ENCODE data around the gene RBPMS2. TPM values are rescaled to one million over a fixed set of nuclear protein-coding genes. Genes with fewer than 3 reads are reported as not detected.

Gene RBPMS2
- polyA plus RNA-seq, 1 donor (not counting 4 experiments of a cell fraction or from before 2014, with no cell fraction given), result not detected

GRCh38 chr15:64720188-64720587 lies 55.2 kb downstream of the RBPMS2 start:
- H3K4me2 ChIP-seq (ENCODE audit: control insufficient read depth, extremely low read depth, insufficient read depth, low read depth, low read length), result no peak overlapping the region
- no peaks in the 10 kb centered on the region for H3K9me1 ChIP-seq (ENCODE audit: control insufficient read depth, extremely low read depth, insufficient read depth, low read length)
- H4K20me1 ChIP-seq (ENCODE audit: control insufficient read depth, extremely low read depth, insufficient read depth, low read length), result no peaks in the 10 kb centered on the region
- no peaks in the 10 kb centered on the region for H3K4me1 ChIP-seq (ENCODE audit: control insufficient read depth, extremely low read depth, insufficient read depth, low read length)
- FAIRE-seq (no peak), DNase-seq (ENCODE audit: low read depth, low spot score) (no peak)
- no peak overlapping the region for H3K27ac ChIP-seq (ENCODE audit: control insufficient read depth, insufficient read depth, low read length)
- no peak overlapping the region for H2AFZ ChIP-seq (ENCODE audit: control insufficient read depth, low read length)
- H3K36me3 ChIP-seq (ENCODE audit: control insufficient read depth in 2 of 2, extremely low read depth in 1 of 2, insufficient read depth in 2 of 2, low read length in 2 of 2), result no peaks in the 10 kb centered on the region
- no peak overlapping the region for H3K4me3 ChIP-seq (ENCODE audit: control insufficient read depth in 2 of 3, extremely low read depth in 1 of 3, insufficient read depth in 2 of 3, low read depth in 1 of 3, low read length in 3 of 3)
- no peaks in the 10 kb centered on the region for H3K79me2 ChIP-seq (ENCODE audit: control insufficient read depth, insufficient read depth, low read length)
- H3K9me3 ChIP-seq (ENCODE audit: control insufficient read depth, low read depth, low read length), result no peaks in the 10 kb centered on the region
- dilution Hi-C loops (cut with MboI; ENCODE audit: extremely low pct_ligation_motif_present, low sequenced_read_pairs), result no loop called here
- no peak overlapping the region for H3K9ac ChIP-seq (ENCODE audit: control insufficient read depth, extremely low read depth, insufficient read depth, low read length)
- H3K27me3 ChIP-seq (ENCODE audit: control insufficient read depth, extremely low read depth, insufficient read depth, low read length), result no peaks in the 10 kb centered on the region
- TF ChIP-seq, protein P1, sequence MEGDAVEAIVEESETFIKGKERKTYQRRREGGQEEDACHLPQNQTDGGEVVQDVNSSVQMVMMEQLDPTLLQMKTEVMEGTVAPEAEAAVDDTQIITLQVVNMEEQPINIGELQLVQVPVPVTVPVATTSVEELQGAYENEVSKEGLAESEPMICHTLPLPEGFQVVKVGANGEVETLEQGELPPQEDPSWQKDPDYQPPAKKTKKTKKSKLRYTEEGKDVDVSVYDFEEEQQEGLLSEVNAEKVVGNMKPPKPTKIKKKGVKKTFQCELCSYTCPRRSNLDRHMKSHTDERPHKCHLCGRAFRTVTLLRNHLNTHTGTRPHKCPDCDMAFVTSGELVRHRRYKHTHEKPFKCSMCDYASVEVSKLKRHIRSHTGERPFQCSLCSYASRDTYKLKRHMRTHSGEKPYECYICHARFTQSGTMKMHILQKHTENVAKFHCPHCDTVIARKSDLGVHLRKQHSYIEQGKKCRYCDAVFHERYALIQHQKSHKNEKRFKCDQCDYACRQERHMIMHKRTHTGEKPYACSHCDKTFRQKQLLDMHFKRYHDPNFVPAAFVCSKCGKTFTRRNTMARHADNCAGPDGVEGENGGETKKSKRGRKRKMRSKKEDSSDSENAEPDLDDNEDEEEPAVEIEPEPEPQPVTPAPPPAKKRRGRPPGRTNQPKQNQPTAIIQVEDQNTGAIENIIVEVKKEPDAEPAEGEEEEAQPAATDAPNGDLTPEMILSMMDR (optimal IDR thresholded peaks at IDR 0.05 in 1 of 3, IDR thresholded peaks at IDR 0.05 in 1 of 3, conservative IDR thresholded peaks at IDR 0.05 in 1 of 3; ENCODE audit: extremely low read depth in 1 of 3, insufficient read depth in 2 of 3, low read length in 3 of 3), result no peak
- TF ChIP-seq EZH2 (IDR thresholded peaks at IDR 0.05; ENCODE audit: low read length), result no peak

GRCh38 chr15:64717735-64718495 lies 57.5 kb downstream of the RBPMS2 start:
- Histone ChIP-seq H3K79me2 (ENCODE audit: control insufficient read depth, insufficient read depth, low read length) (no peaks in the 10 kb centered on the region), H3K9ac (ENCODE audit: control insufficient read depth, extremely low read depth, insufficient read depth, low read length) (no peak overlapping the region), H3K36me3 (ENCODE audit: control insufficient read depth in 2 of 2, extremely low read depth in 1 of 2, insufficient read depth in 2 of 2, low read length in 2 of 2) (no peaks in the 10 kb centered on the region), H3K27ac (ENCODE audit: control insufficient read depth, insufficient read depth, low read length) (no peak overlapping the region), H3K9me1 (ENCODE audit: control insufficient read depth, extremely low read depth, insufficient read depth, low read length) (no peaks in the 10 kb centered on the region), H3K27me3 (ENCODE audit: control insufficient read depth, extremely low read depth, insufficient read depth, low read length) (no peaks in the 10 kb centered on the region), H4K20me1 (ENCODE audit: control insufficient read depth, extremely low read depth, insufficient read depth, low read length) (no peaks in the 10 kb centered on the region), H3K9me3 (ENCODE audit: control insufficient read depth, low read depth, low read length) (no peaks in the 10 kb centered on the region), H3K4me2 (ENCODE audit: control insufficient read depth, extremely low read depth, insufficient read depth, low read depth, low read length) (no peak overlapping the region), H2AFZ (ENCODE audit: control insufficient read depth, low read length) (no peak overlapping the region), H3K4me3 (ENCODE audit: control insufficient read depth in 2 of 3, extremely low read depth in 1 of 3, insufficient read depth in 2 of 3, low read depth in 1 of 3, low read length in 3 of 3) (no peak overlapping the region), H3K4me1 (ENCODE audit: control insufficient read depth, extremely low read depth, insufficient read depth, low read length) (no peaks in the 10 kb centered on the region)
- no peak for TF ChIP-seq EZH2 (IDR thresholded peaks at IDR 0.05; ENCODE audit: low read length)
- TF ChIP-seq, protein P1 (optimal IDR thresholded peaks at IDR 0.05 in 1 of 3, IDR thresholded peaks at IDR 0.05 in 1 of 3, conservative IDR thresholded peaks at IDR 0.05 in 1 of 3; ENCODE audit: extremely low read depth in 1 of 3, insufficient read depth in 2 of 3, low read length in 3 of 3), result no peak
- FAIRE-seq, result no peak
- dilution Hi-C loops (cut with MboI; ENCODE audit: extremely low pct_ligation_motif_present, low sequenced_read_pairs), result no loop called here
- no peak for DNase-seq (ENCODE audit: low read depth, low spot score)

All from keratinocyte (primary cell).